A549 (cell line): Measurements from ENCODE around the gene TCF7L1. TPM values are rescaled to one million over a fixed set of nuclear protein-coding genes. Genes with fewer than 3 reads are reported as not detected.
"Not testable (repeated sequence)": the region's sequence is repeated elsewhere in the genome, so short reads cannot be mapped to it uniquely, and the experiment has no call there.

Experiments used
- ATAC-seq, 2 experiments: fragments of 200-7000 bp in 1 of 2; fragments of >200 bp in 1 of 2; cut with Nextera tagmentation in 1 of 2; cut with Tn5 transposase in 1 of 2; 3 replicates each; pipeline versions ENCODE4 v1.8.0 to v1.9.1; 2018 to 2020; ENCODE audit warnings: mild to moderate bottlenecking in 1 of 2, moderate library complexity in 1 of 2
- CTCF ChIA-PET: fragments of 300-600 bp; sonication (Branson Sonifier 250); formaldehyde crosslinking; extraction: SDS; loops from one replicate; lab custom pipeline; 2021; ENCODE audit warnings: antibody characterized with exemption, inconsistent platforms; lab: Yijun Ruan, JAX
- POLR2A ChIA-PET: fragments of 350-600 bp; formaldehyde crosslinking; extraction: SDS; loops from one replicate; lab custom pipeline; 2021; ENCODE audit warnings: antibody characterized with exemption, inconsistent platforms; lab: Yijun Ruan, JAX
- DNase-seq, 2 experiments: peaks; one replicate each; pipeline versions ENCODE4 v3.0.0 to v3.0.0-alpha.2; 2011 to 2016; ENCODE audit warnings: low read depth in 1 of 2, low spot score in 1 of 2
- FAIRE-seq: peaks from 2 replicates; lab custom pipeline; 2011; peaks lifted over from hg19 to GRCh38; lab: Jason Lieb, UNC
- H3K27ac ChIP-seq, 2 experiments: fragments of >200 bp; sonication (Bioruptor Twin); formaldehyde crosslinking; 3 replicates each; pipeline ENCODE4 v1.5.1; 2016 to 2017
- H3K4me1 ChIP-seq: fragments of >200 bp; sonication (Bioruptor Twin); formaldehyde crosslinking; 3 replicates; pipeline ENCODE4 v1.6.1; 2016
- H3K4me2 ChIP-seq: fragments of >200 bp; sonication (Bioruptor Twin); formaldehyde crosslinking; 3 replicates; pipeline ENCODE4 v1.6.1; 2016
- H3K4me3 ChIP-seq: fragments of >200 bp; sonication (Bioruptor Twin); formaldehyde crosslinking; 3 replicates; pipeline ENCODE4 v1.5.1; 2016
- H3K9me3 ChIP-seq: fragments of >200 bp; sonication (Bioruptor Twin); formaldehyde crosslinking; 3 replicates; pipeline ENCODE4 v1.6.1; 2016
- ATOH8 ChIP-seq: fragments of 250-450 bp; sonication (Bioruptor Pico); IDR thresholded peaks from 2 replicates; pipeline ENCODE4 v1.5.0; 2020; ENCODE audit warnings: low read depth, mild to moderate bottlenecking, moderate library complexity
- BCL3 ChIP-seq: fragments of >200 bp; sonication (Bioruptor Twin); formaldehyde crosslinking; IDR thresholded peaks from 3 replicates; pipeline ENCODE4 v1.6.1; 2016
- BHLHE40 ChIP-seq: IDR thresholded peaks from 2 replicates; pipeline ENCODE4 v1.6.1; 2012; ENCODE audit warnings: low read depth, low read length, inconsistent platforms
- CBX2 ChIP-seq: fragments of 200-600 bp; sonication (generic); IDR thresholded peaks from 2 replicates; pipeline ENCODE4 v1.6.1; 2016; ENCODE audit warnings: low read depth, mild to moderate bottlenecking, borderline replicate concordance
- CEBPB ChIP-seq, 2 experiments: fragments of >200 bp in 1 of 2; sonication (Bioruptor Twin) in 1 of 2; formaldehyde crosslinking in 1 of 2; IDR thresholded peaks; 2 replicates each; pipeline ENCODE4 v1.6.1; 2012 to 2016
- EHF ChIP-seq: fragments of 250-450 bp; sonication (Bioruptor Pico); IDR thresholded peaks from 2 replicates; pipeline ENCODE4 v1.5.0; 2020; ENCODE audit warnings: mild to moderate bottlenecking
- EP300 ChIP-seq, 2 experiments: fragments of >200 bp; sonication (Bioruptor Twin); formaldehyde crosslinking; IDR thresholded peaks; 2 replicates in 1 of 2; 3 replicates in 1 of 2; pipeline ENCODE4 v1.6.1; 2016 to 2017
- FOSL2 ChIP-seq, 2 experiments: fragments of 450-650 bp in 1 of 2; fragments of >200 bp in 1 of 2; sonication (Bioruptor Twin) in 1 of 2; formaldehyde crosslinking; IDR thresholded peaks; 2 replicates each; pipeline versions ENCODE4 v1.5.0 to v1.6.1; 2016 to 2020; ENCODE audit warnings: mild to moderate bottlenecking in 1 of 2, moderate library complexity in 1 of 2
- HEYL ChIP-seq: fragments of 250-450 bp; sonication (Bioruptor Pico); IDR thresholded peaks from 2 replicates; pipeline ENCODE4 v1.8.0; 2021; ENCODE audit warnings: mild to moderate bottlenecking, moderate library complexity
- HOXA7 ChIP-seq: fragments of 250-450 bp; sonication (Bioruptor Pico); IDR thresholded peaks from 2 replicates; pipeline ENCODE4 v1.5.0; 2020; ENCODE audit warnings: mild to moderate bottlenecking, moderate library complexity
- KDM1A ChIP-seq: fragments of 200-600 bp; sonication (generic); IDR thresholded peaks from 2 replicates; pipeline ENCODE4 v1.6.1; 2016; ENCODE audit warnings: low read depth, mild to moderate bottlenecking
- MAZ ChIP-seq: fragments of 150-350 bp; IDR thresholded peaks from 2 replicates; pipeline ENCODE4 v1.6.1; 2014; ENCODE audit warnings: antibody characterized with exemption, low read depth, low read length, borderline replicate concordance
- MYC ChIP-seq: IDR thresholded peaks from 2 replicates; pipeline ENCODE4 v1.6.1; 2012; ENCODE audit warnings: mild to moderate bottlenecking, inconsistent platforms, low read length, improper control_type of control experiment, borderline replicate concordance
- NFE2L2 ChIP-seq: fragments of 150-350 bp; conservative IDR thresholded peaks from 2 replicates; pipeline ENCODE4 v1.6.1; 2014; ENCODE audit warnings: low read length
- NPAS2 ChIP-seq: fragments of 250-450 bp; sonication (Bioruptor Pico); IDR thresholded peaks from 2 replicates; pipeline ENCODE4 v1.8.0; 2022; ENCODE audit warnings: mild to moderate bottlenecking, moderate library complexity, borderline replicate concordance
- POLR2A ChIP-seq: IDR thresholded peaks from 2 replicates; pipeline ENCODE4 v1.6.1; 2012; ENCODE audit warnings: mild to moderate bottlenecking, low read length
- POLR2AphosphoS2 ChIP-seq: conservative IDR thresholded peaks from 2 replicates; pipeline ENCODE4 v1.6.1; 2012; ENCODE audit warnings: low read length, improper control_type of control experiment, inconsistent platforms
- RAD21 ChIP-seq, 2 experiments: fragments of >200 bp in 1 of 2; sonication (Bioruptor Twin) in 1 of 2; formaldehyde crosslinking in 1 of 2; IDR thresholded peaks in 1 of 2; conservative IDR thresholded peaks in 1 of 2; 2 replicates in 1 of 2; 3 replicates in 1 of 2; pipeline ENCODE4 v1.6.1; 2012 to 2018; ENCODE audit warnings: inconsistent platforms in 1 of 2
- RARB ChIP-seq: fragments of 250-450 bp; sonication (Bioruptor Pico); IDR thresholded peaks from 2 replicates; pipeline ENCODE4 v1.8.0; 2021; ENCODE audit warnings: mild to moderate bottlenecking, moderate library complexity
- RCOR1 ChIP-seq: fragments of 150-350 bp; IDR thresholded peaks from 2 replicates; pipeline ENCODE4 v1.6.1; 2014; ENCODE audit warnings: antibody characterized with exemption, low read length, low read depth
- RNF2 ChIP-seq: fragments of 200-600 bp; sonication (generic); IDR thresholded peaks from 2 replicates; pipeline ENCODE4 v1.6.1; 2016; ENCODE audit warnings: low read depth, mild to moderate bottlenecking, antibody characterized with exemption, moderate library complexity, borderline replicate concordance
- ZC3H11A ChIP-seq: fragments of 450-650 bp; IDR thresholded peaks from 2 replicates; pipeline ENCODE4 v1.6.1; 2014; ENCODE audit warnings: antibody characterized with exemption, mild to moderate bottlenecking
- ZNF302 ChIP-seq: fragments of 250-450 bp; sonication (Bioruptor Pico); IDR thresholded peaks from 2 replicates; pipeline ENCODE4 v1.9.0; 2021; ENCODE audit warnings: inconsistent platforms, mild to moderate bottlenecking, moderate library complexity
- WGBS: methylation state at CpG from one replicate; pipeline ENCODE4 v1.1.6; 2017; ENCODE audit errors: missing lambda C conversion rate; 5-methylcytosine and 5-hydroxymethylcytosine counted together
- polyA plus RNA-seq, 4 experiments: library from polyadenylated mRNA; depleted of rRNA in 3 of 4; stranded (reverse); fragments of >200 nt; fragmentation: RNase III in 1 of 4; extraction: RNeasy Plus Mini Kit Qiagen cat#74134 plus additional on column Dnase treatment in 1 of 4; gene quantifications; 2 replicates in 3 of 4; 3 replicates in 1 of 4; pipeline ENCODE4 v1.2.3, GENCODE V29; 2011 to 2017
- TF ChIP-seq, protein P1 (sequence below): IDR thresholded peaks from 2 replicates; pipeline ENCODE4 v1.6.1; 2012; ENCODE audit warnings: low read depth, borderline replicate concordance

TCF7L1 gene
- polyA plus RNA-seq, 2 of the 4 experiments (the other 2 are of a cell fraction), result 0.68 to 4.4 TPM

DNA sequence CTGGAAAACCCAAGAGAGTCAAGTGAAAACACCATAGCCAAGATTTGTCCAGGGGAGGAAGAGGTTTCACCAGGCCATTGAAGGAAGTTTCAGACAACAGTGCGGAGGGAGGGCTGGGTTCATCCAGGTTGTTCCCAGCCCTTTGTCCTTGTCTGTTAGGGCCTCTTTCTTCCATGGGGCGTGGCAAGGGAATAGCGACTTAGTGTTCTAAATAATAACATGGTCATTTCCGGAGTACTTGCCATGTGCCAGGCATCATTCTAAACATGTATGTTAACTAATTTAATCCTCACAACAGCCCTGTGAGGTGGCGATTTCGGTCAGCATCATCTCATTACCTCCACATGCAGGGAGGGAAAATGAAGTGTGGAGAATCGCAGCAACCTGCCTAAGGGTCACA is 77.3 kb downstream of the TCF7L1 start:
- no peaks in the 10 kb centered on the region for H3K4me1 ChIP-seq
- H3K4me3 ChIP-seq, result no peak overlapping the region
- no peak overlapping the region for H3K4me2 ChIP-seq
- FAIRE-seq, result no peak
- ChIA-PET POLR2A (no interaction called here), CTCF (interaction anchor here (0.6 to 1.5 kb wide), 5 partner anchors 16 to 144 kb away, joined by 3 to 7 read pairs (median 4); no protein-coding TSS in a partner anchor)
- 86% methylated on average over 7 of the region's 7 CpGs for WGBS
- no peak for ATAC-seq
- no peak for DNase-seq
- no peaks in the 10 kb centered on the region for H3K9me3 ChIP-seq
- TF ChIP-seq MAZ (no peak), HOXA7 (CRISPR knock-in tag) (no peak), CBX2 (no peak), RNF2 (no peak), RARB (CRISPR knock-in tag) (no peak), HEYL (no peak), KDM1A (no peak), RAD21 (conservative IDR thresholded peaks at IDR 0.05 in 1 of 2, IDR thresholded peaks at IDR 0.05 in 1 of 2) (no peak), RCOR1 (no peak), ZC3H11A (no peak), POLR2AphosphoS2 (no peak), ZNF302 (CRISPR knock-in tag) (no peak), MYC (no peak), FOSL2 (IDR thresholded peaks at IDR 0.05) (no peak), FOSL2 (CRISPR knock-in tag; IDR thresholded peaks at IDR 0.05) (no peak)
- TF ChIP-seq, protein P1, sequence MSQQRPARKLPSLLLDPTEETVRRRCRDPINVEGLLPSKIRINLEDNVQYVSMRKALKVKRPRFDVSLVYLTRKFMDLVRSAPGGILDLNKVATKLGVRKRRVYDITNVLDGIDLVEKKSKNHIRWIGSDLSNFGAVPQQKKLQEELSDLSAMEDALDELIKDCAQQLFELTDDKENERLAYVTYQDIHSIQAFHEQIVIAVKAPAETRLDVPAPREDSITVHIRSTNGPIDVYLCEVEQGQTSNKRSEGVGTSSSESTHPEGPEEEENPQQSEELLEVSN, result no peak
- no peak overlapping the region for H3K27ac ChIP-seq

GRCh38 chr2:85211606-85212005 is 78.4 kb downstream of the TCF7L1 start:
- H3K4me2 ChIP-seq, FAIRE-seq, H3K9me3 ChIP-seq, DNase-seq, H3K4me3 ChIP-seq, H3K4me1 ChIP-seq, H3K27ac ChIP-seq, ATAC-seq, POLR2A ChIA-PET: not testable (repeated sequence)
- CTCF ChIA-PET, result interaction anchor here (1.0 kb wide), 1 partner anchor 145 kb away, joined by 7 read pairs; no protein-coding TSS in a partner anchor
- 87% methylated on average over 9 of the region's 9 CpGs for WGBS

- TF ChIP-seq BHLHE40 (no peak), CBX2 (no peak), BCL3 (no peak), CEBPB (IDR thresholded peaks at IDR 0.05) (no peak), RARB (CRISPR knock-in tag) (no peak), ATOH8 (CRISPR knock-in tag) (no peak), EP300 (IDR thresholded peaks at IDR 0.05) (no peak), EHF (no peak), POLR2A (no peak), MAZ (no peak), NFE2L2 (no peak), NPAS2 (CRISPR knock-in tag) (no peak)
- TF ChIP-seq, all 56 proteins: peak for 0
- Histone ChIP-seq H3K9me3 (no peaks in the 10 kb centered on the region), H3K4me2 (no peak overlapping the region), H3K4me1 (no peaks in the 10 kb centered on the region), H3K4me3 (no peak overlapping the region), H3K27ac (no peak overlapping the region)
- DNase-seq (no peak), FAIRE-seq (no peak), ATAC-seq (no peak)
- POLR2A ChIA-PET, result no interaction called here
- CTCF ChIA-PET, result interaction anchor here (1.1 kb wide), 1 partner anchor 73 kb away, joined by 5 read pairs; no protein-coding TSS in a partner anchor
- 73% methylated on average over 3 of the region's 3 CpGs for WGBS
Measured at GRCh38 chr2:85212841-85213240, 79.6 kb downstream of the TCF7L1 start.
